ENCODE measurements around the gene APOL1.

The APOL1 gene

DNA sequence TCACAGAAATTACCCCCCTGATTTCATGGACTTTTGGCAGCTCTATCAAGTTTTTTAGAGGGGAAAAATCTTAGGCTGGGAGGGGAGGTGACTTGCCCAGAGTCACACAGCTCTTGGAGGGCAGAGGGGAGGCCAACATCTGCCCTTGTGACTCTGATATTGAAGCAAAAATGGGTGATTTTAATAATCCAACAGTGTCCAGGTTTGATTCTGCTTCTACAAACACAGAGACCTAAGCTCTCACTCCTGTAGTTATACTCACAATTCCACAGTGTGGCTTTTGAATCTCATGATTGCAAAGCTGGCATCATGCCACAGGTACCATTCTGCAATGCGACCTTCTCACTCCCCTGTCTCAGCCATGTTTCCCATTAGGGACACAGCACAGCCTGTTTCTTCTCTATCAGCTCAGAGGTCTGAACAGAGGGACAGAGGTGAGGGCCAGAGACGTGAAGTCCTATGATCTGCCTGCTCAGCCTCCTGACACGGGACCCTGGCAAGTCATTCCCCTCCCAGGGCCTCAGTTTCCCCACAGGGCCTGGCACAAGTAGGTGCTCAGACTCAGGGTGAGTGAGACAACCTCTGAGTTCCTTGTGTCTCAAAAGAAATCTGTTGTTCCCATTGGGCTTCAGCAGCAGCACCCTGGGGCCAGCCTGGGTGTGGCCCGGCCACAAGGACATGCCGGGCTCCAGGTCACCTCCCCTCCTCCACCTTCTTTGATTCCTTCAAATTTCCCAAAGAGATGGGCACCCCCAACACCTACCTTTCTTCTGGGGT lies 14.4 kb upstream of the APOL1 start:
- DNase-seq (ENCODE audit: low spot score), result no peak
- peak overlapping the region; percentile 95 for H2AFZ ChIP-seq (ENCODE audit: low read length)
- H3K4me3 ChIP-seq (ENCODE audit: low read length in 2 of 2), result peak overlapping the region in 1 of 2 donors; percentile 83
- H3K27ac ChIP-seq (replicated peaks; ENCODE audit: low read length), result no peak overlapping the region
- peaks cover 0 to 13% of the 10 kb centered on the region in 2 donors for H3K9me3 ChIP-seq (replicated peaks in 1 of 2; ENCODE audit: control insufficient read depth in 2 of 2, insufficient read depth in 1 of 2, low read depth in 1 of 2, low read length in 2 of 2)
- peaks cover 10% of the 10 kb centered on the region in 2 donors for H3K4me1 ChIP-seq (ENCODE audit: control insufficient read depth in 2 of 2, insufficient read depth in 1 of 2, low read depth in 1 of 2, low read length in 2 of 2)
- H3K4ac ChIP-seq (ENCODE audit: low read length), result no peak overlapping the region
- no peak overlapping the region for H2BK120ac ChIP-seq (ENCODE audit: low read depth, low read length)
- H4K91ac ChIP-seq (ENCODE audit: low read depth, low read length, poor library complexity), result no peak overlapping the region
- peak overlapping the region; percentile 45 for H3K18ac ChIP-seq (ENCODE audit: low read length)
- WGBS, 2 donors (ENCODE audit: extremely low coverage in 2 of 2, insufficient read length in 2 of 2, insufficient replicate concordance in 1 of 2), result no CpG with 5 or more reads among the region's 5 CpGs
- no peak overlapping the region for H2BK15ac ChIP-seq (ENCODE audit: low read length)
- no peak overlapping the region for H3K9ac ChIP-seq (ENCODE audit: low read depth, low read length, poor library complexity)
- peaks cover 0 to 13% of the 10 kb centered on the region in 2 donors for H3K36me3 ChIP-seq (replicated peaks in 1 of 2; ENCODE audit: control insufficient read depth in 2 of 2, insufficient read depth in 2 of 2, low read length in 2 of 2)
- no peak overlapping the region for H3K14ac ChIP-seq (ENCODE audit: low read length)
- H2AK5ac ChIP-seq (ENCODE audit: low read depth, low read length), result no peak overlapping the region
- peak overlapping the region; percentile 58 for H3K4me2 ChIP-seq (ENCODE audit: insufficient read depth, low read length, poor library complexity, severe bottlenecking)
- no peaks in the 10 kb centered on the region for H3K27me3 ChIP-seq (ENCODE audit: control insufficient read depth in 3 of 3, insufficient read depth in 3 of 3, low read depth in 1 of 3, low read length in 3 of 3)
- H3K79me1 ChIP-seq (ENCODE audit: low read depth, low read length), result no peaks in the 10 kb centered on the region
- no peak overlapping the region for H2BK12ac ChIP-seq (ENCODE audit: low read length)
- no peak overlapping the region for H3K23ac ChIP-seq (ENCODE audit: low read depth, low read length, poor library complexity)
- no peak overlapping the region for H2BK5ac ChIP-seq (ENCODE audit: low read length)
- H4K8ac ChIP-seq (ENCODE audit: low read depth, low read length), result no peak overlapping the region

DNA sequence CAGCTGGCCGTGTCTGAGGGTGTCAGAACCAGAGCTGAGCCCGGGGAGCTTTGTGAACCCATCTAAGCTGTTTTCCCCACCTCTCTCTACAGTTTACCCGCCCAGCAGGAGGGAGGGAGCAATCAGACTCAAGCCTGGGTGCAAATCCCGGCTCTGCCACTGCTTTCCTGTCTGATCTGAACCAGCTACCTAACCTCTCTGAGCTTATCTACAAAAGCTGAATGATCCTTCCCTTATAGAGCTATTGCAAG lies 13.9 kb upstream of the APOL1 start:
- Histone ChIP-seq H3K18ac (ENCODE audit: low read length) (no peak overlapping the region), H3K9ac (ENCODE audit: low read depth, low read length, poor library complexity) (no peak overlapping the region), H3K4me1 (ENCODE audit: control insufficient read depth in 2 of 2, insufficient read depth in 1 of 2, low read depth in 1 of 2, low read length in 2 of 2) (peaks cover 10% of the 10 kb centered on the region in 2 donors), H3K27ac (replicated peaks; ENCODE audit: low read length) (no peak overlapping the region), H3K79me1 (ENCODE audit: low read depth, low read length) (no peaks in the 10 kb centered on the region), H3K14ac (ENCODE audit: low read length) (no peak overlapping the region), H3K27me3 (ENCODE audit: control insufficient read depth in 3 of 3, insufficient read depth in 3 of 3, low read depth in 1 of 3, low read length in 3 of 3) (no peaks in the 10 kb centered on the region), H2AK5ac (ENCODE audit: low read depth, low read length) (no peak overlapping the region), H3K4ac (ENCODE audit: low read length) (no peak overlapping the region), H2BK12ac (ENCODE audit: low read length) (no peak overlapping the region), H3K9me3 (replicated peaks in 1 of 2; ENCODE audit: control insufficient read depth in 2 of 2, insufficient read depth in 1 of 2, low read depth in 1 of 2, low read length in 2 of 2) (peaks cover 0 to 13% of the 10 kb centered on the region in 2 donors), H3K36me3 (replicated peaks in 1 of 2; ENCODE audit: control insufficient read depth in 2 of 2, insufficient read depth in 2 of 2, low read length in 2 of 2) (peaks cover 0 to 13% of the 10 kb centered on the region in 2 donors), H4K91ac (ENCODE audit: low read depth, low read length, poor library complexity) (no peak overlapping the region), H3K4me3 (ENCODE audit: low read length in 2 of 2) (peak overlapping the region in 1 of 2 donors; percentile 83), H2BK5ac (ENCODE audit: low read length) (no peak overlapping the region), H4K8ac (ENCODE audit: low read depth, low read length) (no peak overlapping the region), H2BK15ac (ENCODE audit: low read length) (no peak overlapping the region), H2BK120ac (ENCODE audit: low read depth, low read length) (no peak overlapping the region), H2AFZ (ENCODE audit: low read length) (peak overlapping the region; percentile 95), H3K23ac (ENCODE audit: low read depth, low read length, poor library complexity) (no peak overlapping the region), H3K4me2 (ENCODE audit: insufficient read depth, low read length, poor library complexity, severe bottlenecking) (peak overlapping the region; percentile 58)
- WGBS, 2 donors (ENCODE audit: extremely low coverage in 2 of 2, insufficient read length in 2 of 2, insufficient replicate concordance in 1 of 2), result no CpG with 5 or more reads among the region's 4 CpGs
- DNase-seq (ENCODE audit: low spot score), result no peak

DNA sequence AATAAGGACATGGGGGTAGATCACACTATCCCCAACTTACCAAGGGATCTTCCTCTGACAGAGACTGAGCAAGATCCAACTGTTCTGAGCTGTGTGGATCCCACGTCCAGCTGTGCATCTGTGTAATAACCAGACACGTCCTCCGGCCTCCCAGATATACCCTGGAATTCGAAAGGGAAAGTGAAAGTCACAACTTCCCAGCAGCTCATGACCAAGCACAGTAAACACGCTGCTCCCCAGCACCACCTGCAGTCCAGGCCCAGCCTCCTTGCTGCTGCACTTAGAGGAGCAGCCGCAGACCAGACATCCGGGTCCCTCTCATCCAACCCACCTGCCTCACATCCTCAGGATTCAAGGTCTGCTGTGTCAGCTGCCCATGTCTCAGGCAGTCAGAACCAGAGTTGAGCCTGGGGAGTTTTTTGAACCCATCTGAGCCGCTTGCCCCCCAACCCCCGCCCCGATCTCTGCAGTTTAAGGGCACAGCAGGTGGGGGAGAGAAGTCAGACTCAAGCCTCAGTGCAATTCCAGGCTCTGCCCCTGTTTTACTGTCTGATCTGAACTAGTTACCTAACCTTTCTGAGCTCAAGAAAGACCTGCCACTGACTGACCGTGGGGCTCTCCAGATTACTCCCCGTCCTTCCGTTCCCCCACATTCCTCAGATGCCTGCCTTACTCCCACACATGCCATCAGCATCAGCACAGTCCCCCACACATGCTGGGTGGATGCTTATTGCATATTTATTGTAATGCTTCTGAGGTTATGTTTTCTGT lies 13.3 kb upstream of the APOL1 start, which contains the start of gene APOL2:
APOL2 (minus strand) TSS at position 127 of the 771 bp plus-strand sequence. CDS start 6,365 bp downstream, outside the sequence.
- Histone ChIP-seq H3K23ac (ENCODE audit: low read depth, low read length, poor library complexity) (no peak within 1 kb of the TSS), H2BK120ac (ENCODE audit: low read depth, low read length) (no peak within 1 kb of the TSS), H3K9ac (ENCODE audit: low read depth, low read length, poor library complexity) (no peak within 1 kb of the TSS), H3K4me2 (ENCODE audit: insufficient read depth, low read length, poor library complexity, severe bottlenecking) (peak within 1 kb of the TSS; percentile 58), H3K4me1 (ENCODE audit: control insufficient read depth in 2 of 2, insufficient read depth in 1 of 2, low read depth in 1 of 2, low read length in 2 of 2) (peaks cover 10% of the 10 kb centered on the region in 2 donors), H2BK12ac (ENCODE audit: low read length) (no peak within 1 kb of the TSS), H2AK5ac (ENCODE audit: low read depth, low read length) (no peak within 1 kb of the TSS), H3K4me3 (ENCODE audit: low read length in 2 of 2) (peak within 1 kb of the TSS in 1 of 2 donors; percentile 83), H3K27me3 (ENCODE audit: control insufficient read depth in 3 of 3, insufficient read depth in 3 of 3, low read depth in 1 of 3, low read length in 3 of 3) (no peaks in the 10 kb centered on the region), H4K91ac (ENCODE audit: low read depth, low read length, poor library complexity) (no peak within 1 kb of the TSS), H3K79me1 (ENCODE audit: low read depth, low read length) (no peaks in the 10 kb centered on the region), H2BK15ac (ENCODE audit: low read length) (no peak within 1 kb of the TSS), H2BK5ac (ENCODE audit: low read length) (no peak within 1 kb of the TSS), H3K18ac (ENCODE audit: low read length) (peak within 1 kb of the TSS; percentile 45), H4K8ac (ENCODE audit: low read depth, low read length) (no peak within 1 kb of the TSS), H3K9me3 (replicated peaks in 1 of 2; ENCODE audit: control insufficient read depth in 2 of 2, insufficient read depth in 1 of 2, low read depth in 1 of 2, low read length in 2 of 2) (peaks cover 0 to 13% of the 10 kb centered on the region in 2 donors), H3K36me3 (replicated peaks in 1 of 2; ENCODE audit: control insufficient read depth in 2 of 2, insufficient read depth in 2 of 2, low read length in 2 of 2) (peaks cover 0 to 13% of the 10 kb centered on the region in 2 donors), H3K27ac (replicated peaks; ENCODE audit: low read length) (no peak within 1 kb of the TSS), H2AFZ (ENCODE audit: low read length) (peak within 1 kb of the TSS; percentile 95), H3K14ac (ENCODE audit: low read length) (no peak within 1 kb of the TSS), H3K4ac (ENCODE audit: low read length) (no peak within 1 kb of the TSS)
- DNase-seq (ENCODE audit: low spot score), result peak; percentile 40
- no CpG with 5 or more reads among the region's 13 CpGs for WGBS, 2 donors (ENCODE audit: extremely low coverage in 2 of 2, insufficient read length in 2 of 2, insufficient replicate concordance in 1 of 2)

DNA sequence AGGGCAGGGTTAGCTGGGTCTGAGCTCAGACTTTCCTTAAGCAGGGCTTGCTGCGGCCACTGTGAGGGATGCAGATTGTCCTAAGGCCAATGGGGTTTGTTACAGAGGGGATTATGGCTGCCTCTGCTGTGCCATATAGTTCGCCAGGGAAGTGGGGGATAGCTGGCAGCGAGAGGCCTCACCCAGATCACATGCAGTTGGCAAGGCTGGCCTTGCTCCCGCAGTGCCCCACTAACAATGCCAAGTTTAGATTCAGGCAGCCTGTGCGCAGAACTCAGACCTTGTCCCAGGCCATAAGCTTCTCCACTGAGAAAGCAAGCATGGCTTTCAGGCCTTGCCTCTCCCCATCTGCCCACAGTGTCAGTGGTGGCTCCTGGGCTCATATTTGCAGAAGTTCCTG lies 8.9 kb upstream of the APOL1 start:
- Histone ChIP-seq H3K4me1 (ENCODE audit: control insufficient read depth in 2 of 2, insufficient read depth in 1 of 2, low read depth in 1 of 2, low read length in 2 of 2) (peaks cover 4 to 5% of the 10 kb centered on the region in 2 donors), H2BK5ac (ENCODE audit: low read length) (no peak overlapping the region), H3K27ac (replicated peaks; ENCODE audit: low read length) (no peak overlapping the region), H2AK5ac (ENCODE audit: low read depth, low read length) (no peak overlapping the region), H3K4me3 (ENCODE audit: low read length in 2 of 2) (no peak overlapping the region), H3K4ac (ENCODE audit: low read length) (no peak overlapping the region), H3K36me3 (replicated peaks in 1 of 2; ENCODE audit: control insufficient read depth in 2 of 2, insufficient read depth in 2 of 2, low read length in 2 of 2) (no peaks in the 10 kb centered on the region), H3K23ac (ENCODE audit: low read depth, low read length, poor library complexity) (no peak overlapping the region), H4K91ac (ENCODE audit: low read depth, low read length, poor library complexity) (no peak overlapping the region), H3K9me3 (replicated peaks in 1 of 2; ENCODE audit: control insufficient read depth in 2 of 2, insufficient read depth in 1 of 2, low read depth in 1 of 2, low read length in 2 of 2) (peaks cover 6 to 13% of the 10 kb centered on the region in 2 donors), H2BK12ac (ENCODE audit: low read length) (no peak overlapping the region), H3K9ac (ENCODE audit: low read depth, low read length, poor library complexity) (no peak overlapping the region), H2BK15ac (ENCODE audit: low read length) (no peak overlapping the region), H4K8ac (ENCODE audit: low read depth, low read length) (no peak overlapping the region), H2AFZ (ENCODE audit: low read length) (no peak overlapping the region), H3K18ac (ENCODE audit: low read length) (peak overlapping the region; percentile 29), H3K27me3 (ENCODE audit: control insufficient read depth in 3 of 3, insufficient read depth in 3 of 3, low read depth in 1 of 3, low read length in 3 of 3) (no peaks in the 10 kb centered on the region), H3K4me2 (ENCODE audit: insufficient read depth, low read length, poor library complexity, severe bottlenecking) (no peak overlapping the region), H2BK120ac (ENCODE audit: low read depth, low read length) (no peak overlapping the region), H3K14ac (ENCODE audit: low read length) (no peak overlapping the region), H3K79me1 (ENCODE audit: low read depth, low read length) (no peaks in the 10 kb centered on the region)
- WGBS, 2 donors (ENCODE audit: extremely low coverage in 2 of 2, insufficient read length in 2 of 2, insufficient replicate concordance in 1 of 2), result no CpG with 5 or more reads among the region's 5 CpGs
- DNase-seq (ENCODE audit: low spot score), result no peak

Measured in neuronal stem cell (in vitro differentiated cells).